SU-DHL-6 (cell line): ENCODE results near the gene TBC1D10A.

ENCODE experiments used
- EZH2phosphoT487 ChIP-seq: fragments of 200-600 bp; sonication (generic), shearing (Covaris generic); conservative IDR thresholded peaks from 2 replicates; pipeline ENCODE4 v1.6.1; 2018; ENCODE audit warnings: mild to moderate bottlenecking, antibody characterized with exemption, low read length, moderate library complexity, mixed read lengths
- TF ChIP-seq, protein P1 (sequence below): fragments of 200-600 bp; sonication (generic); IDR thresholded peaks from one replicate; pipeline ENCODE4 v1.5.1; 2017; ENCODE audit warnings: antibody characterized with exemption, mild to moderate bottlenecking, low read length, moderate library complexity; ENCODE audit not compliant: insufficient read depth, poor library complexity, severe bottlenecking

DNA sequence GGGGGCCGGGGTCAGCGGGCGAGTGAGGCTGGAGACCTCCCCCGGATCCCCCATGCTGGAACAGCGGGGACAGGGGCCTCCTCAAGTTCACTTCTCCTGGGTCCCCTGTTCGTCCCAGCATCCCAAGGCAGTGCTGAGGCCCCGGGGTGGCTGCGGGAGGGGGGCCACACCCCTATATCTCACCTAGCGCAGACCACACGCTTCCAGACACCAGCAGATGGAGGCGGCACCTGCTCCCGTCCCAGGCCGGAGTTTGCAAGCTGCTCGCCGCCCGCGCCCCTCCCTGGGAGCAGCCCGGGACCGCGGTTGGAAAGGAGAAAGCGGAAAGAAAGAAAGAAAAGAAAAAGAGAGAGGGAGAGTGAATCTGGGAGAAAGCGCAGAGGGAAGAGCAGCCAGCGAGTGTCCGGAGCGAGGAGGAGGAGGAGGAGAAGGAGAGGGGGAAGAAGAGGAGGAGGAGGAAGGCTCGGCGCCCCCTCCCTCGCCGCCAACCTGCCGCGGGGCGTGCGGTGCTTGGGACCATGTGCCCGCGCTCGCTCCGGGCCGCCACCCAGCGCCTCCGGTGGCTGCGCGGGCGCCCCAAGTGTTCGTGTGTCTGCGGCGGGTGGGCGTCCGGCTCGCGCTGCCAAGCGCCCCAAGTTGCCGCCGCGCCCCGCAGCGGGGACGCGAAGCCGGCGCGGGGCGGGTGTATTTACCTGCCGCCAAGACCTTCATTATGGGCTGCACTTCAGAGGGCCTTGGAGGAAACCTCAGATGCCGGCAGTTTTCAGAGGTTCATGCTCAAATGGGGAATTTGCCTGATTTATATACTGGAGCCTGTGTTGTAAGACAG is 80.5 kb downstream of the TBC1D10A start, which contains the start of gene LIF:
- TF ChIP-seq, protein P1, sequence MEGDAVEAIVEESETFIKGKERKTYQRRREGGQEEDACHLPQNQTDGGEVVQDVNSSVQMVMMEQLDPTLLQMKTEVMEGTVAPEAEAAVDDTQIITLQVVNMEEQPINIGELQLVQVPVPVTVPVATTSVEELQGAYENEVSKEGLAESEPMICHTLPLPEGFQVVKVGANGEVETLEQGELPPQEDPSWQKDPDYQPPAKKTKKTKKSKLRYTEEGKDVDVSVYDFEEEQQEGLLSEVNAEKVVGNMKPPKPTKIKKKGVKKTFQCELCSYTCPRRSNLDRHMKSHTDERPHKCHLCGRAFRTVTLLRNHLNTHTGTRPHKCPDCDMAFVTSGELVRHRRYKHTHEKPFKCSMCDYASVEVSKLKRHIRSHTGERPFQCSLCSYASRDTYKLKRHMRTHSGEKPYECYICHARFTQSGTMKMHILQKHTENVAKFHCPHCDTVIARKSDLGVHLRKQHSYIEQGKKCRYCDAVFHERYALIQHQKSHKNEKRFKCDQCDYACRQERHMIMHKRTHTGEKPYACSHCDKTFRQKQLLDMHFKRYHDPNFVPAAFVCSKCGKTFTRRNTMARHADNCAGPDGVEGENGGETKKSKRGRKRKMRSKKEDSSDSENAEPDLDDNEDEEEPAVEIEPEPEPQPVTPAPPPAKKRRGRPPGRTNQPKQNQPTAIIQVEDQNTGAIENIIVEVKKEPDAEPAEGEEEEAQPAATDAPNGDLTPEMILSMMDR = no peak
- no peak for TF ChIP-seq EZH2phosphoT487
